HG02885 (cell line): ENCODE data around the gene NOTCH4.
"Not testable (repeated sequence)": the region's sequence is repeated elsewhere in the genome, so short reads cannot be mapped to it uniquely, and the experiment has no call there.

Experiments
- ATAC-seq: cut with Tn5 transposase; IDR thresholded peaks from one replicate; pipeline ENCODE4 v1.9.1; 2021; ENCODE audit warnings: mild to moderate bottlenecking; ENCODE audit not compliant: unreplicated experiment, poor library complexity

NOTCH4 gene

DNA sequence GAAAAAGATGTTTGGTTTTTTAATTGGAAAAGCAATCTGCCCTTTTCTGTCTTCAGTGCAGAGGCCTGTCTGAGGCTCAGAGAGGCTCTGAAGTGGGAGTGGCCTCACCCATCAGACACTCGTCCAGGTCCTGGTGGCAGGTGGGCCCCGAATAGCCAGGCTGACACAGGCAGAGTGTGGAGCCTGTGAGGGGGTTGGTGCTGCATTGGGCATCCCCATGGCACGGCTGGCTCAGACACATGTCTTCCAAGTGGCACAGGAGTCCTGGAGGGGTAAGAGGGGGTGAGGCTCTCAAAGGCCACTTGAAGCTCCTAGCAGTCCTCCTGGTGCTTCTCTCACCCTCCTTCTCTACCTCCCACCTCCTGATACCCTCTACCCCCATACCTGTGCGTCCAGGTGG is 3.8 kb downstream of the NOTCH4 start:
- no peak for ATAC-seq

DNA sequence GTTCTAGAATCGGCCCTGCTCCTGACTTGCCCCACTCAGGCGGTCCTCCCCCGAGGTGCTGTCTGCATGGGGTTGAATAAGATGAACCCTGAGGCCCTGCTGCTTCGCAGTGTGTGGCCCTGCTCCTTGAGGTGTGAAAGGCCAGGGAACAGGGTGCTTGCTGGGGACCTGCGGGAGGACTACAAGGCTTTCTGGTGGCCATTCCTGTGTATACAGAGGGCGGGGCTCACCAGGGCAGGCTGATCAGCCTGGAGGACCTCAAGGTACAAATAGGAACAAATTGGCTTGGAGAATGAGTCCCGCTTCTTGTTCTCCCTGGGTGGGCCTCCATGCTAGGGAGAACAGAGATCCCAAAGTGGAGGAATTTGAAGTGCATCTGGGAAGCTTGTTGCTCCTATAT is 5.7 kb downstream of the NOTCH4 start:
- ATAC-seq, result no peak

DNA sequence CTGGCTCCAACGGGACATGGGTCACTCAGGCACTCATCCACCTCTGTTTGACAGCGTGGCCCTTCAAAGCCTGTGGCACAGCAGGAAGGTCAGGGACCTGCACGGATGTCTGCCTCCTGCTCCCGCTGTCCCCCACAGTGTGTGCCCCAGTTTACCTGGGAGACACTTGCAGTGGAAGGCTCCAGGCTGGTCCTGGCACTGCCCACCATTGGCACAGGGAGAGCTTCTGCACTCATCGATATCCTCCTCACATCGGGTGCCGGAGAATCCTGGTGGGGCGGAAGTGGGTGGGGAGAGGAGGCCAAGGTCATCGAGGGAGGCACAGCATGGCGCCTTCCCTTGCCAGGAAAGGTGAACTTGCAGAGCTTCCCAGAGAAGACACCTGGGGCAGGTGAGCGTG is 6.9 kb downstream of the NOTCH4 start:
- no peak for ATAC-seq

- ATAC-seq, result no peak
These were observed 7.6 kb downstream of the NOTCH4 start for GRCh38 chr6:32216285-32216684.

DNA sequence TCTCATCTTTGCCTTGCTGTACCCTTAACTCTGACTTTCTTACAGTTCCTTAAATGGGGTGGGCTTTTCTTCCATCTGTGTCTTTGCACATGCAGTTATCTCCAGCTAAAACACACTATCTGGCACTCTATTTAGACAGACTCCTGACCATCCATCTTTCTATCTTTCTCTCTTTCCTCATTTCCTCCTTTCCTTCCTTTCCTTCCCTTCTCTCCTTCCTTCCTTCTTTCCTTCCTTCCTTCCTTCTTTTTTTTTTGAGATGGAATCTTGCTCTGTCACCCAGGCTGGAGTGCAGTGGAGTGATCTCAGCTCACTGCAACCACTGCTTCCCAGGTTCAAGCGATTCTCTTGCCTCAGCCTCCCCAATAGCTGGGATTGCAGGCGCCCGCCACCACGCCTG is 8.2 kb downstream of the NOTCH4 start:
- no peak for ATAC-seq

DNA sequence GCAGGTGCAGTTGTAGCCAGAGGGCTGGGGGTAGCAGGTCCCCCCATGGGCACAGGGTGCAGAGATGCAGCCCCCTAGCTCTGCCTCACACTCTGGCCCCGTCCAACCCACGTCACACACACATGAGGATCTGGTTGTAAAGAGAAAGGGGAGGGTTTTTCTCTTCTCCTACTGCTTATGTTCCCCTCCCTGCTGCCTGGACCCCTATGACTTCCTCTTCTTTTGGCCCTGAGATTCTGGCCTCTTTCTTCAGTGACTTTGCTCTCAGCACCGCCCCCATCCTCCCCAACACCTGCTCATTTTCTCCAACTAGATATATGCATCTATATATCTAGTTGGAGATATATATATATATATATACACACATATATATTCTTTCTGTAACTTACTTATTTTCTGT is 9.7 kb downstream of the NOTCH4 start:
- no peak for ATAC-seq

GRCh38 chr6:32213649-32214048 is 10.2 kb downstream of the NOTCH4 start:
- ATAC-seq, result no peak

DNA sequence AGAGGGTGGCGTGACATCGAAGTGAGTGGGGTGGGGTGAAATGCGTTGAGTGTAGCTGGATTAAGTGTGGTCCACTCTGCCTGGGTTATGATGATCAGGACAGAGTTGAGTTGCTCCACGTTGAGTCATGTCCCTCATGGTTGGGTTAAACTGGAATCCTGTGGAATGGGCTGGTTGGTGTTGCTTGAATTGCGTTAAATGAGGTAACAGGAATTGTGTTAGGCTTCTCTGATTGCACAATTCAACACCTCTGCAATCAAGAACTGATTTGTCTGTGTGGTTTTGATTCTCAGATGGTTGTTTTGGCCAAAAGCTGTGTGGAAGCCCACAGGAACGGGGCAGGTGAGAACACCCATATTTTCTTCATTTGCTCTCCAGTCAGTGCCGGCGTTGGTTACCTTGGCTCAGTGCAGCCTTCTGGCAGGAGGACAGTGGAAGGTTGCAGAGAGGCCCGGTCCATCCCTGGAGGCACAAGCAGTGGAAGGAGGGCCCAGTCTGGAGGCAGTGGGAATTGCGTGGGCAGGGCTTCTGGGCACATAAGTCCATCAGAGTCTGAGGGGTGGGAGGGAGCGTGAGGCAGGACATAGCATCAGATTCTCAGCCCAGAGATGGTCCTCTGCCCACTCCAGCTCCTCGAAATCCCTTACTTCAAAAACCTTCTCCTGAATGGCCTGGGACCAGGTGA is 11.6 kb downstream of the NOTCH4 start:
- ATAC-seq, result no peak

GRCh38 chr6:32211432-32211831 is 12.4 kb downstream of the NOTCH4 start:
- not testable (repeated sequence) for ATAC-seq

GRCh38 chr6:32210191-32210601 is 13.7 kb downstream of the NOTCH4 start:
- no peak for ATAC-seq

DNA sequence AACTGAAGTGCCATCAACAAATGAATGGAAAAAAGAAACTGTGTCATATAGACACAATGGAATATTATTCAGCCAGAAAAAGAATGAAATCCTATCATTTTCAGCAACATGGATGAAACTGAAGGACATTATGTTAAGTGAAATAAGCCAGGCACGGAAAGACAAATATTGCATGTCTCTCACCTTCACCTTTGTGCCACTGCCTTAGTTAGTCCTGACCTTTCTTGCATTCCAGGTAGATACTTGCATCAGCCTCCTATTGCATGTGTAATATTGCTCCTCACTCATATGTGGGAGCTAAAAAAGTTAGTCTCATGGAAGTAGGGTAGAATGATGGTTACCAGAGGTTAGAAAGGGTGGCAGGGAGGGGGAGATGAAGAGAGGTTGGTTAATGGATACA is 14.9 kb downstream of the NOTCH4 start:
- no peak for ATAC-seq

DNA sequence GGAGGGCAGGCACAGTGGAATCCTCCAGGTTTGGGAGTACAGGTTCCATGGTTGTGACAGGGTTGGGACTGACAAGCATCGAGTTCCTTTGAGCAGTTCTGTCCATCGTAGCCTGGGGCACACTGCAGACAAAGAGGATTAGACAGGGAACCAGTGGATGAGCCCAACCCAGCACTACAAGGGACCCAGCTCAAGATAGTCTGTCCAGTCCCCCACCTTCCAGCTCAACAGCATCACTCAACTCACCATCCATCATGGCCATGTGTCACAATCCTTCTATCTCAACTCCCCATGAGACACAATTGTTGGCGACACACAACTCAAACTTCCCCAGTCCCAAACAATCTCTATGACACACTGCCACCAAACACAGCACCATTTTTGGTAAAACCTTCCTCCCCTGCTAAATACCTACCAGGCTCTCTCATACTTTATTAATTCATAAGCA is 19.6 kb downstream of the NOTCH4 start:
- no peak for ATAC-seq

DNA sequence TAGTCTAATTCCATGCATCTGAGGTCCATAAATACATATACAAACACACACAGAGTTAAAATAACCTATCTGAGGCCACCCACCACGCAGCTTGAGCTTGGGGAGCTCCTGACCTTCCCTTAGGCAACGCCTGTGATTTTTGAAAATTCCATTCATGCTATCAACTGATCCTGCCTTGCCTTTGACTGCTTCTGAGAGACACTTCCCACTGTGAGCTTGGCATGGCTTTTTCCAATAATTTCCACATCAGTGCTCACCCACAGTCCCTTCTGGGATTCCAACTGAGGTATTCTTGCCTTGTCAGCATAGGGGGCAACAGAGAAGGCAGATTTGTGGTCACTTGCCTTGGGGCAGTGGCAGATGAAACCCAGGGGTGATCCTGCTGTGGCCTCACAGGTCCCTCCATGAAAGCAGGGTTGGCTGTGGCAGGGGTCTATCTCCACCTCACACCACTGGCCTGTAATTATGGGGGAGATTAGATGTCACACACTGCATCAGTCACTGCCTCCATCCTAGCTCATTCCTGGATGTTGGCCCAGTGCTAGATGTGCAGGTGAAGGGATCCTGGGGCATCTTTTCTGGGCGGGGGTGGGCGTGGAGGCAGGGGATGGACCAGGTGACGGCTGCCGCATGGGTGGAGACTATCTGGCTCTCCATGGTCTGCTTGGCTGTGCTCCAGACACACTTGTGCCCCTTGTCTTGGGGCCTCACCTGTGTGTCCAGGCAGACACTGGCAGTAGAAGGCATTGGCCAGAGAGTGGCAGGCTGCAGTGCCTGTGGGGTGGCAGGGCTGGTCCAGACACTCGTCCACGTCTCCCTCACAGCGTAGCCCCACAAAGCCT is 20.2 kb downstream of the NOTCH4 start:
- ATAC-seq, result no peak

GRCh38 chr6:32202186-32202585 is 21.7 kb downstream of the NOTCH4 start:
- no peak for ATAC-seq

GRCh38 chr6:32200711-32201475 is 23.0 kb downstream of the NOTCH4 start:
- no peak for ATAC-seq

DNA sequence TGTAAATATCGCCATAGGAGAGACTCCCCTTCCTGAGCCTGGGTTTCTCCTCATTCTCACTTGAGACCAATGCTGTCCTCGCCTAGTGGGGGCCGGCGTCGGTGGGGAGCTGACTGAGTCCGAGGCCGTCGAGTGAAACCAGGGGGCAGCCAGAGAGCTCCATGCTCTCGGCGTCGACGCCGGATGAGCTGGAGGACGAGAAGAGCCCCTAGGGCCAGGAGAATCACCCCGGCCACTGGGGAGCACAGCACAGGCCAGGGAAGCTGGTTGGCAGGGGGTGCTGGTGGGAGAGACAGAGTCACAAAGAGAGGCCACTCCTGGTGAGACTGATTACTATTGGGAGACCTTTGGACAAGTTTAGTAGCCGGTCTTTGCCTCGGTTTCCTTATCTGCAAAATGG is 25.0 kb downstream of the NOTCH4 start:
- no peak for ATAC-seq

DNA sequence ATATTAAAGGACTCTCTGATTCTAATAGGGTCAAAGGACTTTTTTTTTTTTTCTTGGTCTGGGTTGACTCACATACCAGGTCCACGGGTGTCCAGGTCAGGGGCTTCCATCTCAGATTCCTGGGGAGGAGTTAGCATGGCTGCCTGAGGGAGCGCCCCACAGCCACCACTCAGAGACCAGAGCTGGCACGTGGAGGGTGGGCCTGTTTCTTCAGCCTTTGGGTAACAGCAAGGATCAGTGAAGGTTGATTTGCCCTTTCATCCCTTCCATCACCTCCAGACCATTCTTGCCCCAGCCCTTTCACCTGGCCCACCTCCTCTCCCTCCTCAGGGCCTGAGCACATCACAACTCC is 25.5 kb downstream of the NOTCH4 start:
- ATAC-seq, result no peak

GRCh38 chr6:32196682-32197616 is 26.9 kb downstream of the NOTCH4 start:
- no peak for ATAC-seq

- ATAC-seq, result peak; percentile 79
These were observed 27.8 kb downstream of the NOTCH4 start for GRCh38 chr6:32195902-32196681.

GRCh38 chr6:32195652-32195901 is 28.3 kb downstream of the NOTCH4 start:
- peak; percentile 76 for ATAC-seq
